Activated CD8-positive, alpha-beta memory T cell treated with anti-CD3 and anti-CD28 coated beads, Interleukin-2, amount 50 U/mL, for 1 hour (primary cell): ENCODE results near the gene COL15A1.

ENCODE experiments used
- DNase-seq: peaks from one replicate; pipeline ENCODE4 v3.0.0-alpha.2; 2020; ENCODE audit errors: extremely low read depth

The COL15A1 gene

GRCh38 chr9:98944734-98945074, 997 bp downstream of the COL15A1 start:
- DNase-seq, result no peak

- no peak for DNase-seq
Observed at GRCh38 chr9:98949565-98949964, 5.9 kb downstream of the COL15A1 start.

GRCh38 chr9:98950262-98950661, 6.6 kb downstream of the COL15A1 start:
- DNase-seq, result no peak

- DNase-seq, result no peak
Observed at GRCh38 chr9:98951967-98952366, 8.3 kb downstream of the COL15A1 start.

GRCh38 chr9:98953581-98954243, 10.0 kb downstream of the COL15A1 start:
- DNase-seq, result no peak

GRCh38 chr9:98954244-98954610, 10.5 kb downstream of the COL15A1 start:
- DNase-seq, result no peak

- no peak for DNase-seq
Observed at GRCh38 chr9:98955259-98955658, 11.6 kb downstream of the COL15A1 start.

- no peak for DNase-seq
Observed at GRCh38 chr9:98957826-98958225, 14.1 kb downstream of the COL15A1 start.

GRCh38 chr9:98958271-98958984, 14.7 kb downstream of the COL15A1 start:
- DNase-seq, result no peak

GRCh38 chr9:98960409-98960808, 16.7 kb downstream of the COL15A1 start:
- DNase-seq, result no peak

- no peak for DNase-seq
Observed at GRCh38 chr9:98961513-98962180, 17.9 kb downstream of the COL15A1 start.

- no peak for DNase-seq
Observed at GRCh38 chr9:98962181-98962560, 18.5 kb downstream of the COL15A1 start.

- no peak for DNase-seq
Observed at GRCh38 chr9:98962861-98963260, 19.2 kb downstream of the COL15A1 start.

GRCh38 chr9:98964201-98964600, 20.5 kb downstream of the COL15A1 start:
- no peak for DNase-seq

- DNase-seq, result no peak
Observed at GRCh38 chr9:98964911-98965336, 21.2 kb downstream of the COL15A1 start.

- DNase-seq, result no peak
Observed at GRCh38 chr9:98966676-98967075, 23.0 kb downstream of the COL15A1 start.

GRCh38 chr9:98967257-98967656, 23.6 kb downstream of the COL15A1 start:
- DNase-seq, result no peak

GRCh38 chr9:98967680-98968079, 24.0 kb downstream of the COL15A1 start:
- DNase-seq, result no peak

- DNase-seq, result no peak
Observed at GRCh38 chr9:98968601-98969337, 25.1 kb downstream of the COL15A1 start.

GRCh38 chr9:98970532-98971041, 26.9 kb downstream of the COL15A1 start:
- DNase-seq, result no peak

- DNase-seq, result no peak
Observed at GRCh38 chr9:98971168-98971914, 27.6 kb downstream of the COL15A1 start.

- DNase-seq, result no peak
Observed at GRCh38 chr9:98971915-98972223, 28.2 kb downstream of the COL15A1 start.
